ENCODE measurements around the gene CEP170B.
"Not testable (repeated sequence)": the region's sequence is repeated elsewhere in the genome, so short reads cannot be mapped to it uniquely, and the experiment has no call there.

CEP170B gene

GRCh38 chr14:104865081-104865630 is at the start of gene CEP170B:
TSS of gene CEP170B (plus strand) at chr14:104865268. CDS start at chr14:104868451, 3,183 bp downstream.
- no peak for DNase-seq

GRCh38 chr14:104816616-104816884 is 48.5 kb upstream of the CEP170B start:
- DNase-seq: no peak

GRCh38 chr14:104817930-104818713 is 46.9 kb upstream of the CEP170B start:
- no peak for DNase-seq

- no peak for DNase-seq
Measured at GRCh38 chr14:104818714-104819161, 46.3 kb upstream of the CEP170B start.

GRCh38 chr14:104819361-104819781 is 45.7 kb upstream of the CEP170B start:
- no peak for DNase-seq

- DNase-seq: no peak
Measured at GRCh38 chr14:104820669-104821228, 44.3 kb upstream of the CEP170B start.

- DNase-seq: no peak
Measured at GRCh38 chr14:104821229-104821945, 43.7 kb upstream of the CEP170B start.

- DNase-seq: no peak
Measured at GRCh38 chr14:104821971-104822608, 43.0 kb upstream of the CEP170B start.

GRCh38 chr14:104822821-104823615 is 42.0 kb upstream of the CEP170B start:
- DNase-seq: no peak

- DNase-seq: no peak
Measured at GRCh38 chr14:104824353-104824997, 40.6 kb upstream of the CEP170B start.

GRCh38 chr14:104826189-104826860 is 38.7 kb upstream of the CEP170B start:
- no peak for DNase-seq

GRCh38 chr14:104826861-104827176 is 38.2 kb upstream of the CEP170B start:
- DNase-seq: no peak

- no peak for DNase-seq
Measured at GRCh38 chr14:104827177-104828055, 37.7 kb upstream of the CEP170B start.

GRCh38 chr14:104830781-104831180 is 34.3 kb upstream of the CEP170B start:
- DNase-seq: no peak

- DNase-seq: not testable (repeated sequence)
Measured at GRCh38 chr14:104836171-104836935, 28.7 kb upstream of the CEP170B start.

- no peak for DNase-seq
Measured at GRCh38 chr14:104841730-104842129, 23.3 kb upstream of the CEP170B start.

GRCh38 chr14:104843006-104843405 is 22.1 kb upstream of the CEP170B start:
- DNase-seq: no peak

GRCh38 chr14:104843442-104844305 is 21.4 kb upstream of the CEP170B start:
- DNase-seq: no peak
